GM18520 (cell line): ENCODE data around the gene SHC2.

Source experiments
- ATAC-seq: cut with Tn5 transposase; IDR thresholded peaks from one replicate; pipeline ENCODE4 v1.9.1; 2021; ENCODE audit not compliant: unreplicated experiment

SHC2 gene

DNA sequence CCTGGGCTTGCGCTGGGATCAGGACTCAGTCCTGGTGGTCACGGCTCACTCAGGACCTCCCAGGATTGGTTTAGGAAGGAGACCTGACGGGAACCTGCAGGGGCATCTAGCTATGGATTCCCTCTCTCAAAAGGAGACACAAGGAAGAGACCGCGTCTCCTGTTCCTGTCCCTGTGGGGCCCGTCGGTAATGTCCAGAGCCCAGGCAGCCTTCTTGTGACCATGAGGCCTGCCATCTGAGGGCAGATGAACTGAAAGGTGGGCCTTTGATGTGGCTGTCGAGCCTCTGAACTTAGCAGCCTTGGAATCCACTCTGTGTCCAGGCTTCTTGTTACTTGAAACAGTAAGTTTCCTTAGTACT lies 84.7 kb downstream of the SHC2 start:
- ATAC-seq: no peak

DNA sequence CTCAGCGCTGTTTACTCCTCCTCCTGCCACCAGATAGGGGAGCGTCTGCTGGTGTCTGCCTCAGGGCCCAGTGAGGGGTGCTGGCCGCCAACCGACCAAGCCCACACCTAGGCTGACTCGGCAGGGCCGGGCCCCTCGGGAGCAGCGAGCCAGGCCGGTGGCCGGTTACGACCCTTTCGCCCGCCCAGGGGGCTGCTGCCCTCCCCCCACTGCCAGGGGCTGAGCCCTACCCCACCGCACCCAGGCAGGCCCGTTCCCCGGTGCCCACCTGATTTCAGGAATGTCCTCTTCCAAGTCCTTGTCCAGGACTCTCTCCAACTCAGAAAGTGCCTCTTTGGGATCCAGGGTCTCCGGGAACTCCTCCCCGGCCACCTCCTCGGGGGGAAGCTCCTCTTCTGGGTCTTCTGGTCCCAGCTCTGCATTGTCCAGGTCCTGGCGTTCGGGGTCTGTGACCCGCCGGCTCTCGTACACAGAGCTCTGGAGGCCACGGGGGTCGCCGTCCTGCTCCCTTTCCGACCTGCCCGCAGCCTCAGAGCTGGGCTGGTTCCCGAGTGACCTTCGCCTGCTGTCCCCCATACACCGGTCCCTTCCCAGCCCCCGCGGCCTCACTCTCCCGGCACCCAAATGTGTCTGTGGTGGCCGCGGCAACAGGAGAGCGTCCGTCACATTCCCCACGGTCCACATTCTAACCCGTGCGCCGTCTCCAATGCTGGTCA lies 85.3 kb downstream of the SHC2 start:
- no peak for ATAC-seq

DNA sequence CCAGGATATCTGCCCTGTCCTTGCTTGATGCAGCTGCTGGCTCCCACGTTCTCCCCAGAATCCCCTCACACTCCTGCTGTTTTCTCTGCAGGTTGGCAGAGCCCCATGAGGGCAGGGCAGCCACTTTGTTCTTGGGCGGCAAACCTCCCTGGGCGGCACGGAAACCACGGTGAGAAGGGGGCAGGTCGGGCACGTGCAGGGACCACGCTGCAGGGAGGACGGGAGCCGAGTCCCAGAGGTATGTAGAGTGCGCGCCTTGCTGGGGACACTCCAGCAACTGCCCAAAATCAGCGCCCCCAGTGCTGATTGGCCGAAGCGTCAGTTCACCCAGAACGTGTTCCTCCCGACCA lies 86.0 kb downstream of the SHC2 start:
- no peak for ATAC-seq

DNA sequence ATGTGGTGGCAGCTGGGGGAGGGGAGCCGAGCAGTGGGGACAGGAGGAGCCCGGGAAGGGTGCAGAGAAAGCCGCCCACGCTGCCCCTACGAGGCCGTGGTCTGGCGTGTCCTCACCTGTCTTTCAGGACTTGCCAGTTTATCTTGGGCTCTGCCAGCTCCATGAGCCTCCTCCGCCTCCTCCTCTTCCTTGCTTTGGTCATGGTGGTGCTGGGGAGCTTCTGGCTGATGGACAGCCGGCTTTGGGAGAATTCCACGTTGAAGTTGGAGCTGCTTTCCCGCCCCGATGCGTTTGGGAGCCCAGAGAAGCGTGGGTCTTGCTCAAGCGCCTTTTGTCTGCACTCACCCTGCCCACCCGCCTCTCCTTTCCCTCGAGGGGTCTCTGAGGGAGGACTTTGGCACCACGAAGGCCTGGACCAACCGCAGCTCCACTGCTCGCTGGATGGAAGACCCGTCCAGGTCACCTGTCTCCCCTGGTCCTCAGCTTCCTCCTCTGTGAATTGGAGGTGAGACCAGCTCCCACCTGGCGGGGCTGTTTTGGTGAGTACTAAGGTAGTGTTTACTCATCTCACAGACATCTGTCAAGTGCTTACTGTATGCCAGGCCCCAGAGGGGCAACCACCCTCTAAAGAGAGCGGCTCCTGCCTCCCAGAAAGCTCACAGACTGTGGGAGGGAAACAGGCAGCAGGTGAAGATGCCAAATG lies 86.5 kb downstream of the SHC2 start:
- ATAC-seq: no peak

DNA sequence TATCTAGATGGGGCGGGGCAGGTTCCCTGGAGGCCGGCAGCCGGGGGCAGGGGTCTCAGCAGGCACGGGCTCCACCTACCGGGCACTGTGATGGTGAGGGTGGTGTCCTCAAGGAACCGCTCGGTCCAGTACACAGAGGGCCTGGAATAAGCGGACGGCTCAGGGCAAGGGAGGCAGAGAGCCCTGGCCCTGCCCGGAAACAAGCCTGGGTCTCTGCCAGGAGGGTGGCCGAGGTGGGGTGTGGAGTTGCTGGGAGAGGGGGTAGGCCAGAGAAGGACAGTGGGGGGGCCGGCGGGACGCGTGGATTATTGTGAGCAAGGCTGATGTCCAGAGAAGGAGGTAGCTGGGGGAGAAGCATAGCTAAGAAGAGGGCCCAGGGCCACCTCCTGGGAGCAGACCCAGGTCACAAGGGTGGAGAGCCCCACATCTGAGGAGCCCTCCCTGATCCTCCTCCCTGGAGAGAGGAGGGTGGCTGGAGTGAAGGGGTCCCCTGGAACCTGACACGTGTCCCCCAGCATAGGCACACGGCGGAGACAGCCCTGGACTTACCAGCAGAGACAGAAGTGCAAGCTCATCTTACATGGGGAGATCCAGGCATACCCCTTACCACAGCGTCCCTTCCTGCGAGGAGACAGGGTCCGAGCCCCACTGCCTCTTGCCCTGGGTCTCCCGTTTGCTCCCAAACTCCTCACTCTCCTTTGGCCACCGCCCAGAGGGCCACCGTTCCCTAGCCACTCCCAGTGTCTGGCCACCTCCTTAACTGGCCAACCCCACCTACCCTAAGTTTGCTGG lies 87.2 kb downstream of the SHC2 start:
- ATAC-seq: no peak

DNA sequence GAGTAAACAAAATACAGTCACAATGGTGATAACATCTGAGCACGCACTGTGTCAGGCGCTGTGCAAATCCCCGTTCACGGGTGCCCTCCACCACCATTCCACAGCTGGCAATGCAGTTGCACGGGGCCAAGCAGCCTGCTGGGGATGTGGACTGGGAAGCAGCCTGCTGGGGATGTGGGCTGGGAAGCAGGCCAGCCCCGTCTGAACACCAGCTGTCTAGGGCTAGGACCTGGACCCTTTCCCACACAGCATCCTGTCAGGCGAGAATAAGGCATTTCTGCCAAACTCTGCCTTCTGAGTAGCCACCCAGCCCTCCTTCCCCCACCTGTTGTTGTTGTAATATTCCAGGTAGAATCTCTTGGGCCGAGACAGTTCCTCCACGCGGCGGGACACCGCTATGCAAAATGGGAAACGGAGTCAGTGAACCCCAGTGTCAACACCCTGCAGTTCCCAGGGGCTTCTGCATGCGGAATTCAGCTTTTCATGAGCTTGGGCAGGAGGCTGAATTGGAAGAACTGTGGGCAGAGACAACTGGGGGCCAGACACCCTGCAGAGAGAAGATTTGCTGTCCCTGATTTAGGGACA lies 88.4 kb downstream of the SHC2 start:
- ATAC-seq: no peak

DNA sequence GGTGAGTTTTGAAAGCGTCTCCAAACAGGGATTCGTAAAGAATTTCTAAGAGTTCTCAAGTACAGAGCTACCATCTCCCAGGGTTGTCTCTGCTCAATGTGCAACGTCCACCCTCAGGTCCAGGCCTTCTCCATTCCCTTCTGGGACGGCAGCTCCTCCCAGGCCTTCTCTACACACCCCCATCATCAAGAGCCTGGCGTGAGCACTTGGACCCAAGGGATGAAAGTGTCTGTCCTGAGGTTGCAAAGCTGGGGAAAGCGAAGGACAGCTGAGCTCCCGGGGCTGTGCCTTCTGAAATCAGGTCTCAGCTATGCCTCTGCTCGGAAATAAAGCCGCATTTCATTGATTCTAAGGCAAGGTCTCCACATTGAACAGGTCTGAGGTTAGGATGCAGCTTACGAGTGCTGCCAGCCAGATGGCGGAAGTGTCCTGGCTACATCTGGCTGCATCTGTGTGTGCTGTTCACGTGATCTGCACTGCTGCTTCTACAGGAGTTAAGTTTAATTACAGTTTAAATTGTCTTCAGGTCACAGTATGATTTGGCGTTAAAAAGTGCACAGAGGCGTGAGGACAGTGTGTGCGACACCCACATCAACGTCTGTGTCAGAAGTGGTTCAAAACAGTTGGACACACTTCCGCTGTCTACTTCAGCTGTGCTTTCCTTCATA lies 89.2 kb downstream of the SHC2 start:
- no peak for ATAC-seq

DNA sequence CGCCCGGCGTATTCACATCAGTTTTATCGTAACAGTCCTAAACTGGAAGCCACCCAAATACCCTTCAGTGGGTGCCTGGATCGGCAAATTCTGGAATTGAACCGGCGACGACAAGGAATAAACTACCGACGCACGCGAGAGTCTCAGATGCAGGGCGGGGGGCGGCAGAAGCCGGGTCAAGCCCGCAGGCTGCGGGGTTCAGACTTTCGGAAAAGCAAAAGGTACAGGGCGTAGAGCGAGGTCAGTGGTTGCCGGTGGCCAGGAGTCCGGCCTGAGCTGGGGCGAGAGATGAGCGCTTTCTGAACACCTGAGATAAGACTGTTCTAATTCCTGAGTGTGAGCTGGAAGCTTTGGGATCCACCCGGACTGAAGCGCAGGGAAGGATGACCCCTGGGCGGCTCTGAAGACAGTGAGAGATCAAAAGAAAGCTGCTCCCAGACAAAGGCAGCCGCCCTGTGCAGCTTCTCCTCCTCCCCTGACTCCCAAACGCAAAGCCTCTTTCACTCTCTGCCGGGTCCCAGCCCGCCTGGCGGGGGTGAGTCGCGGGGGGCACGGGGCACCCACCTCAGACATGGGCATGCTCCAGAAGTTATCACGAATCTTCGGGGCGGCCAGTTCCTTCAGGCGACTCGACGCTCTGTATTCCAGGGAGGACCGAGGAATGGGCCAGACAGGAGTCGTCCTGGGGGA lies 90.0 kb downstream of the SHC2 start:
- no peak for ATAC-seq

DNA sequence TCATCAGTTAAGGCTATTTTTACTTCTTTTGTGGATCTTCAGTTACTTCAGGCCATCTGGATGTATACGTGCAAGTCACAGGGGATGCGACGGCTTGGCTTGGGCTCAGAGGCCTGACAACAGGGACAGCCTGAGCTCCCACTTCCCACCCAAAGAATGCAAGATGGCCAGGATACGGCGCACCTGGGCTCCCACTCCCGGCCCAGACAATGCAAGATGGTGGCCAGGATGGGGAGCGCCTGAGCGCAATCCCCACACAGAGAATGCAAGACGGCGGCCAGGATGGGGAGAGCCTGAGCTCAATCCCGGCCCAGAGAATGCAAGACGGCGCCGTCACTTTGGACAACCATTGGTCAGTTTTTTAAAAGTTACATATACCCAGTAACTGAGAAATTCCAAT lies 91.0 kb downstream of the SHC2 start:
- no peak for ATAC-seq

DNA sequence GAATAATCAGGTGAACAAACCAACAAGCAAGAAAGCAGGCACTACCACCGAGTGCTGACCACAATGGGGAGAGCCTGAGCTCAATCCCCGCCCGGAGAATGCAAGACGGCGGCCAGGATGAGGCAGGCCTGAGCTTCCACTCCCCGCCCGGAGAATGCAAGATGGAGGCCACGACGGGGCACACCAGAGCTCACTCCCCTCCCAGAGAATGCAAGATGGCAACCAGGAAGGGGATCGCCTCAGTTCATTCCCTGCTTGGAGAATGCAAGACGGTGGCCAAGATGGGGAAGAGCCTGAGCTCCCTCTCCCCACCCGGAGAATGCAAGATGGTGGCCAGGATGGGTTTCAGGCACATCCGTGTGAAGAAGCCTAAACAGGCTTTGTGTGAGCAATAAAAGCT lies 91.6 kb downstream of the SHC2 start:
- no peak for ATAC-seq

DNA sequence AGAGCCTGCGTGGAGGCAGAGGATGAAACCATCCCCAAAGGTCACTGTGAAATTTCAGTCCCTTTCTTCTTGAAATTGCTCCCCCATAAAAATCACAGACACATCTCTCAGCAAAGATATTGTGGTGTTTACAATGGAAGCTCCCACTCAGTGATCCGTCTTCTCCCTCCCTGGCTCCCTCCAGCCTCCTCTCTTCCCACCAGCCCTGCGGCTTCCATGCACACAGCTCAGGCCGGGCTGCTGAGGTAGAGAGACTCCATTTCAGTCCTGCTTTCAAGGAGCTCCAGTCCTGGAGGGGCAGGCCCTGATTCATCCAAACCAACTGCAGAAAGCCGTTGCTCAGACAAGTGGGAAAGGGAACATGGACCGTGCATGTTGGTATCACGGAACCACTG lies 92.2 kb downstream of the SHC2 start:
- no peak for ATAC-seq

DNA sequence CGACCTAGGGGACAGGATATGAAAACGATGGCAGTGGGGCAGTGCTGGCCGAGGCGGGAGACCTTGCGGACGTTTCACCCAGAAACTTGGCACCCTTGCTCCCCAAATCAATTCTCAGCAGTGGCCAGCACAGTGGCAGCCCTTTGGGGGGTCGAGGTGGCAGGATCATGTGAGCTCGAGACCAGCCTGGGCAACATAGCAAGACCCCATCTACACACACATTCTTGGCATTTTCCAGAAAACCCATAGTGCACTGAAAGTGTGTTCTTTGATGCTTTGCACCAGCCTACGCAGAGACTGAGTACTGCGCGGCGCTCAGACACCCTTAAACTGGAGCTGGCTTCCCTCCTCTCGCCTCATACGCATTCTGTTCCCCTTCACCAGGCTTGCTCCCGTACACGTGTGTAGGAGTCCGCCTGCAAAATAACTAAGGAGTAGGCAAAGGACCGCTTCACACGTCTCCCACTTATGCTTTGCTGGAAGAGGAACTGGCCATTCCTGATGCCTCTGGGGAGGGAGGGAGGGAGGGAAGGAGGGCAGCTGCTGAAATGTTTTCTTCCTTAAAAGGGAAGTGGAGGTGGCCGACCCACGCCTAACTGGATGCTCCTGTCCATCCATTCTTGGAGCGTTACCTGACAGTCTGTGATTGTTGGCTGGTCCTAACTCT lies 92.7 kb downstream of the SHC2 start:
- no peak for ATAC-seq

DNA sequence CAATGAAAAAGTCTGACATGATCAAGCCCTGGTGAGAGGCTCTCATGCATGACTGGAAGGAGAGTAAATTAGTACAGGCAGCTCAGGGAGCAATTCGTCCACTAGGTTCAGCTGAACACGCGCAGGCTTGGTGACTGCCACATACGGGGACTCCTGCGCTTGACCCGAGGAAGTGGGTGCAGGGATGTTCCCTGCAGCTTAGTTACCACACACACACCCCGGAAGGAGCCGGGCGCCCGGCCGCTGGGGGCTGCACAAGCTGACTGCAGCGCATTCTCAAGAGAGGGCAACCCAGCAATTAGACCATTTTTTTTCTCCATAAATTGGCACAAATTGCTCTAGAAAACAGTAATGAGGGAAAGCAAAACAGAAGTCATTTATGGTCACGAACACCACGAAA lies 93.3 kb downstream of the SHC2 start:
- no peak for ATAC-seq

DNA sequence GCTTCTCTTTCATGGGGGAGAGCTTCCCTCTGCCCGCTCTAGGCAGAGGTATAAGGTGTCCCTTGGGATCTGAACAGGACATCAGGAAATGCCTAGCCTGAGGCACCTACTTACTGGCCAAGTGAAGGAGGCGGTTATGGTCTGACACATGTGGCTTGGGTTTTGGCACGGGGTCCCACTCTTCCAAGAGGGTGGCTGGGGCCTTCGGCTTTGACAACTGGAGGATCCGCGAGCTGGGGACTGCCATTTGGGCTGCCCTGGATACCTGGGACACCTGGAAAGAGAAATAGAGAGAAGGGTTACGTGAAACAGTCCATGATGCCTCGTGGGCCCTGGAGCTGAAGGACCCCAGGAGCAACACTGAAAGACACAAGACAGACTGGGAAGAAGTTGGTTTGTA lies 93.9 kb downstream of the SHC2 start:
- ATAC-seq: no peak
